ENCODE measurements around the gene NOL4L. TPM values are rescaled to one million over a fixed set of nuclear protein-coding genes. Genes with fewer than 3 reads are reported as not detected.

Gene NOL4L
- total RNA-seq, 1 donor from 2014 or later, result 37.7 TPM

DNA sequence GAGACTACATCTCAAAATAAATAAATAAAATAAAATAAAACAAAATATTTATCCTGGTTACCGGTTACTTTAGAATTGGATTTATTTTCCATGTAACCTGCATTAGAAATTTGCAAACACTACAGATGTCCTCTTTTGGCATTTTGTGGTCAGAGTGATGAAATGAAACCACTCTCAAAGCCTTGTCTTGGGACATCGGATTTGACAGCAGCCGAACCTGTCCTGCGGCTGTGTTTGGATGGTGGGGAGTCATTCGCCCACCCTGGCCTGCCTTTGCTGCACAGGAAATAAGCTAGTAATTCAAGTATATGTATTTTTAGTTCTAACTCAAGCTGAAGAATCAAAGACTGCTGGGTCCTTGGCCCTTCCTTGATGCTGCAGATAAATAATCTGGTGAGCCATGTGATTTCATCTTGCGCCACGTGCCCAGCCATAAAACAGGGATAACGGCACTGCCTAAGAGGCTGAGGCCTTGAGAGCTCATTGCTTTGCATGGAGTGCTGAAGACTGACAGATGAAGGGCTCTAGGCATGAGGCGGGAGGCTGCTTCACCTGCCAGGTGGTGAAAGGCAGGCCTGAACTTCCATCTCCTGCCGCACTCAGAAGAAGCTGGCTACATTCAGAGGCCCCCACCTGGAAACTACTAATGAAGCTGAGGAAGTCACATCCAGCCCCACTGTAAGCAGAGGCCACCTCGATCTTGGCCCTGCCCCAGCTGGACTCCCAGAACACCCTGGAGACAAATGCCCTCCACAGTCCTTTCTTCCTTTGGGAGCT, 76.9 kb downstream of the NOL4L start:
- H3K4me1 Mint-ChIP-seq (ENCODE audit: low read depth), result no peaks in the 10 kb centered on the region
- H3K27me3 Mint-ChIP-seq (ENCODE audit: low read depth), result no peaks in the 10 kb centered on the region

GRCh38 chr20:32506721-32507120, 78.4 kb downstream of the NOL4L start:
- DNase-seq (ENCODE audit: low spot score), result peak; percentile 53
- H3K27ac Mint-ChIP-seq (ENCODE audit: unreplicated experiment), result no peak overlapping the region
- no peaks in the 10 kb centered on the region for H3K9me3 Mint-ChIP-seq (ENCODE audit: low read depth)
- no peak for TF ChIP-seq CTCF (IDR thresholded peaks at IDR 0.05)
- peaks cover 5% of the 10 kb centered on the region for H3K36me3 Mint-ChIP-seq (ENCODE audit: low read depth)
- no peaks in the 10 kb centered on the region for H3K27me3 Mint-ChIP-seq (ENCODE audit: low read depth)
- no peak overlapping the region for H3K4me3 Mint-ChIP-seq (ENCODE audit: unreplicated experiment)
- peaks cover 3% of the 10 kb centered on the region for H3K4me1 Mint-ChIP-seq (ENCODE audit: low read depth)

More for the DNA sequence above, 76.9 kb downstream of the NOL4L start:
- H3K36me3 Mint-ChIP-seq (ENCODE audit: low read depth), result peaks cover 6% of the 10 kb centered on the region
- no peak overlapping the region for H3K4me3 Mint-ChIP-seq (ENCODE audit: unreplicated experiment)
- peak; percentile 36 for DNase-seq (ENCODE audit: low spot score)
- no peak overlapping the region for H3K27ac Mint-ChIP-seq (ENCODE audit: unreplicated experiment)
- no peaks in the 10 kb centered on the region for H3K9me3 Mint-ChIP-seq (ENCODE audit: low read depth)
- TF ChIP-seq CTCF (IDR thresholded peaks at IDR 0.05), result no peak

DNA sequence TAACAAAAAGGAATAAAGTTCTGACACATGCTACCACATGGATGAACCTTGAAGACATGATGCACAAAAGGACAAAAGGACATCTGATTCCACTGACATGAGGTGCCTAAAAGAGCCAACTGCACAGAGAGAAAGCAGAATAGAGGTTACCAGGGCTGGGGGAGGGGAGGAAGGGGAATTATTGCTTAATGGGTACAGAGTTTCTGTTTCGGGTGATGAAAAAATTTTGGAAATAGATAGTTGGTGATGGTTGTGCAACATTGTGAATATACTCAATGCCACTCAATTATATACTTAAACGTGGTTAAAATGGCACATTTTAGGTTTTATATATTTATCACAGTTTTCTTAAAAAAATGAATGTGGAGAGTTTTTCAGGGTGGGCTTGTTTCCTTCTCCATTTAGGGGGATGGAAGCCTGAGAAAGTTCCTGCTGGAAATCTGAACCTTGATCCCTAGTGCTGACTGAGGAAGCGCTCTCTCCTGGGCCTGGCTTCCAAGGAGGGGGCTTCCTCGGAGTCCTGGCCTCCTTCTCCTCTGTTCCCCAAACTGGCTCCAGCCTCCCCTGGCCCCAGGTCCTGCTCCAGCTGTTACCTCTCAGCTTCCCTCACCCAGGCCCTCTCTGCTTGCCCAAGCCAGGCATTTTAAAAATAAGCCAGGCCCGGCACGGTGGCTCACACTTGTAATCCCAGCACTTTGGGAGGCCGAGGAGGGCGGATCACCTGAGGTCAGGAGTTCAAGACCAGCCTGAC, 79.2 kb downstream of the NOL4L start:
- no peak overlapping the region for H3K27ac Mint-ChIP-seq (ENCODE audit: unreplicated experiment)
- H3K9me3 Mint-ChIP-seq (ENCODE audit: low read depth), result no peaks in the 10 kb centered on the region
- peaks cover 5% of the 10 kb centered on the region for H3K36me3 Mint-ChIP-seq (ENCODE audit: low read depth)
- peak; percentile 50 for DNase-seq (ENCODE audit: low spot score)
- no peaks in the 10 kb centered on the region for H3K27me3 Mint-ChIP-seq (ENCODE audit: low read depth)
- no peak overlapping the region for H3K4me3 Mint-ChIP-seq (ENCODE audit: unreplicated experiment)
- H3K4me1 Mint-ChIP-seq (ENCODE audit: low read depth), result peaks cover 6% of the 10 kb centered on the region
- TF ChIP-seq CTCF (IDR thresholded peaks at IDR 0.05), result no peak

DNA sequence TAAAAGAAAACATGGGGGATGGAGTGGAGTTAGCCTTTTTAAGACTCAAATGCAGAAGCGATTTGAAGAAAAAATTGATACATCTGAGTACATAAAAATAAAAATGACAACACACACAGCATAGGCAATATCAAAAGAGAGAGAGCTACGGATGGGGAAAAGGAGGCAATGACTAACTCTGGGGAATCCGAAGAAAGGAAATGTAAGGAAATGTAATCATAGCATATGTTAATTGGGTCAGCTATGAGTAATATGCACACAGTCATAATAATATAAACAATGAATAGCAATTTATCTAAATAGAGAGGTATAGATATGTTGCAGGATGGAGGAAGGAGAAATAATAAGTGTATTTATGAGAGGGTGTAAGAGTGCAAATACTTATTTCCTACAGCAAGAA, 83.4 kb downstream of the NOL4L start:
- Mint-ChIP-seq H3K36me3 (ENCODE audit: low read depth) (peaks cover 5% of the 10 kb centered on the region), H3K9me3 (ENCODE audit: low read depth) (no peaks in the 10 kb centered on the region), H3K27me3 (ENCODE audit: low read depth) (no peaks in the 10 kb centered on the region), H3K4me3 (ENCODE audit: unreplicated experiment) (no peak overlapping the region), H3K4me1 (ENCODE audit: low read depth) (peaks cover 15% of the 10 kb centered on the region), H3K27ac (ENCODE audit: unreplicated experiment) (no peak overlapping the region)
- DNase-seq (ENCODE audit: low spot score), result no peak
- no peak for TF ChIP-seq CTCF (IDR thresholded peaks at IDR 0.05)

- no peak overlapping the region for H3K27ac Mint-ChIP-seq (ENCODE audit: unreplicated experiment)
- H3K4me3 Mint-ChIP-seq (ENCODE audit: unreplicated experiment), result no peak overlapping the region
- no peaks in the 10 kb centered on the region for H3K9me3 Mint-ChIP-seq (ENCODE audit: low read depth)
Observed at GRCh38 chr20:32497589-32498224, 87.4 kb downstream of the NOL4L start.

More at GRCh38 chr20:32497589-32498224, 87.4 kb downstream of the NOL4L start:
- H3K4me1 Mint-ChIP-seq (ENCODE audit: low read depth), result peaks cover 15% of the 10 kb centered on the region
- TF ChIP-seq CTCF (IDR thresholded peaks at IDR 0.05), result no peak
- peaks cover 2% of the 10 kb centered on the region for H3K36me3 Mint-ChIP-seq (ENCODE audit: low read depth)
- peak; percentile 75 for DNase-seq (ENCODE audit: low spot score)
- no peaks in the 10 kb centered on the region for H3K27me3 Mint-ChIP-seq (ENCODE audit: low read depth)

Data from chondrocyte (in vitro differentiated cells).